Measurements from ENCODE around the gene GPR153.

GRCh38 chr1:6280761-6281451 is 20.0 kb upstream of the GPR153 start:
- TF ChIP-seq CTCF (IDR thresholded peaks at IDR 0.05) (peak in 1 of 4 experiments; percentile 13), POLR2A (IDR thresholded peaks at IDR 0.05) (no peak), POLR2AphosphoS5 (IDR thresholded peaks at IDR 0.05) (no peak)
